Activated B cell treated with CpG ODN at 0.5 μM for 24 hours (primary cell): ENCODE results near the gene CCDC195. TPM values are rescaled to one million over a fixed set of nuclear protein-coding genes. Genes with fewer than 3 reads are reported as not detected.

Source experiments
- ATAC-seq: fragments of 200-7000 bp; cut with Tn5 transposase; one replicate; pipeline ENCODE4 v1.10.0; 2021; ENCODE audit warnings: low read depth, mild to moderate bottlenecking, moderate library complexity
- CTCF ChIA-PET: fragments of 350-600 bp; sonication (Branson Sonifier 250); formaldehyde crosslinking; loops from one replicate; lab custom pipeline; 2021; ENCODE audit warnings: antibody characterized with exemption; lab: Charles Lee
- POLR2A ChIA-PET: fragments of 350-600 bp; sonication (Branson Sonifier 250); formaldehyde crosslinking; loops from one replicate; lab custom pipeline; 2021; ENCODE audit warnings: antibody characterized with exemption; lab: Charles Lee
- DNase-seq: peaks from one replicate; pipeline ENCODE4 v3.0.0; 2022
- H3K27ac Mint-ChIP-seq: one replicate; pipeline ENCODE4 v1.8.0; 2020; ENCODE audit warnings: mixed read lengths
- H3K27me3 Mint-ChIP-seq: one replicate; pipeline ENCODE4 v1.8.0; 2021; ENCODE audit warnings: mixed read lengths
- H3K36me3 Mint-ChIP-seq: one replicate; pipeline ENCODE4 v1.8.0; 2021; ENCODE audit warnings: low read depth, mixed read lengths
- H3K4me1 Mint-ChIP-seq: one replicate; pipeline ENCODE4 v1.8.0; 2021; ENCODE audit warnings: mixed read lengths
- H3K4me3 Mint-ChIP-seq: one replicate; pipeline ENCODE4 v1.8.0; 2020; ENCODE audit warnings: mild to moderate bottlenecking, mixed read lengths
- H3K9me3 Mint-ChIP-seq: one replicate; pipeline ENCODE4 v1.8.0; 2020; ENCODE audit warnings: mixed read lengths
- intact Hi-C: fragments of 100-400 bp; cut with micrococcal nuclease; formaldehyde crosslinking; loops from one replicate; pipeline ENCODE4 v1.15.1; 2024
- total RNA-seq: library from RNA; stranded (reverse); gene quantifications from 2 replicates; pipeline ENCODE4 v1.2.3, GENCODE V29; 2022
- TF ChIP-seq, protein P1 (sequence below): fragments of 200-600 bp; IDR thresholded peaks from one replicate; pipeline ENCODE4 v1.8.0; 2022; ENCODE audit warnings: antibody characterized with exemption, mild to moderate bottlenecking

CCDC195 gene
- total RNA-seq, 1 donor from 2014 or later, result not detected

DNA sequence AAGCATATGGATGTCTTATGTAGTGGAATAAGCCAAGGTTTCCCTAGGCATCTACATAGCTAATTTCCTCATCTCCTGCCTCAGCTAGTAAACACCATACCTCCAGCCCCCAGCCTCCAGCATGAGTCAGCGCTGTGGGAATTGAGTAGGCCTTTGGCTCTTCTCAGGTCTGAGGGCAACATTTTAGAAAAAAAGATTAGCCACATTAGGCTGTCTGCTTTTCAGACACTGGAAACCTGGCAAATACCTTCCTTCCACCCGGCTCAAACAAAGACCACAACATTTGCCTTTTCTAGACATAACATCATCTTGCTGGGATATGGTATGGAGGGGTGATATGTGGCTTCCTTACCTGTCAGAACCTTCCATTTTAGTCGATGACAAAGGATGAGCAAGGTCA lies 6.1 kb upstream of the CCDC195 start:
- H3K27me3 Mint-ChIP-seq, result no peaks in the 10 kb centered on the region
- intact Hi-C loops, result no loop called here
- ChIA-PET CTCF (no interaction called here), POLR2A (no interaction called here)
- TF ChIP-seq, protein P1, sequence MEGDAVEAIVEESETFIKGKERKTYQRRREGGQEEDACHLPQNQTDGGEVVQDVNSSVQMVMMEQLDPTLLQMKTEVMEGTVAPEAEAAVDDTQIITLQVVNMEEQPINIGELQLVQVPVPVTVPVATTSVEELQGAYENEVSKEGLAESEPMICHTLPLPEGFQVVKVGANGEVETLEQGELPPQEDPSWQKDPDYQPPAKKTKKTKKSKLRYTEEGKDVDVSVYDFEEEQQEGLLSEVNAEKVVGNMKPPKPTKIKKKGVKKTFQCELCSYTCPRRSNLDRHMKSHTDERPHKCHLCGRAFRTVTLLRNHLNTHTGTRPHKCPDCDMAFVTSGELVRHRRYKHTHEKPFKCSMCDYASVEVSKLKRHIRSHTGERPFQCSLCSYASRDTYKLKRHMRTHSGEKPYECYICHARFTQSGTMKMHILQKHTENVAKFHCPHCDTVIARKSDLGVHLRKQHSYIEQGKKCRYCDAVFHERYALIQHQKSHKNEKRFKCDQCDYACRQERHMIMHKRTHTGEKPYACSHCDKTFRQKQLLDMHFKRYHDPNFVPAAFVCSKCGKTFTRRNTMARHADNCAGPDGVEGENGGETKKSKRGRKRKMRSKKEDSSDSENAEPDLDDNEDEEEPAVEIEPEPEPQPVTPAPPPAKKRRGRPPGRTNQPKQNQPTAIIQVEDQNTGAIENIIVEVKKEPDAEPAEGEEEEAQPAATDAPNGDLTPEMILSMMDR, result no peak
- H3K4me3 Mint-ChIP-seq, result no peak overlapping the region
- ATAC-seq (no peak), DNase-seq (no peak)
- H3K27ac Mint-ChIP-seq, result no peak overlapping the region
- H3K9me3 Mint-ChIP-seq, result peaks cover 6% of the 10 kb centered on the region
- H3K4me1 Mint-ChIP-seq, result no peaks in the 10 kb centered on the region
- H3K36me3 Mint-ChIP-seq, result no peaks in the 10 kb centered on the region

DNA sequence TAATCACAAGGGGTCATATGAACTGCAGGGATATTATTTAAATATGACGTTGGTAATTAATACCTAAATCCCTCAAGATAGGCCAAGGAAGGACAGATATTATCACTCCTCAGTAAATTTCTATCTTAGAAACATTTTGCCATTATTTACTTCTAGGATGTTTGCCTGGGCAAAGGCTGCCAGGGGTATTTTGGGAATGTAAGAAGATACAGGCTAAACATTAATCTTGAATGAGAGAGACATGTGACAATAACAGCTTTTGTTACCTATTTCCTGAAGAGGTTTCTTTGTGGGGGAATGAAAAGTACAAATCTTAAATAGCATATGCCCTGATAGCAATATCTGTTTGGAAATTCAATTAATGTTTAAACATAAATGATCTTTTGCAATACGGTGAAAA lies 756 bp upstream of the CCDC195 start:
- Mint-ChIP-seq H3K27me3 (no peaks in the 10 kb centered on the region), H3K4me3 (no peak overlapping the region), H3K4me1 (no peaks in the 10 kb centered on the region), H3K27ac (no peak overlapping the region), H3K36me3 (no peaks in the 10 kb centered on the region), H3K9me3 (peaks cover 5% of the 10 kb centered on the region)
- TF ChIP-seq, protein P1, result no peak
- intact Hi-C loops, result no loop called here
- ATAC-seq, result no peak
- CTCF ChIA-PET, result no interaction called here
- no peak for DNase-seq
- POLR2A ChIA-PET, result no interaction called here

- Mint-ChIP-seq H3K27me3 (no peaks in the 10 kb centered on the region), H3K27ac (no peak overlapping the region), H3K9me3 (peaks cover 5% of the 10 kb centered on the region), H3K4me3 (no peak overlapping the region), H3K36me3 (no peaks in the 10 kb centered on the region), H3K4me1 (no peaks in the 10 kb centered on the region)
- ChIA-PET CTCF (no interaction called here), POLR2A (no interaction called here)
- intact Hi-C loops, result no loop called here
- ATAC-seq (no peak), DNase-seq (no peak)
- TF ChIP-seq, protein P1, result no peak
Measured at GRCh38 chr2:224711859-224712665, 4.1 kb downstream of the CCDC195 start.

DNA sequence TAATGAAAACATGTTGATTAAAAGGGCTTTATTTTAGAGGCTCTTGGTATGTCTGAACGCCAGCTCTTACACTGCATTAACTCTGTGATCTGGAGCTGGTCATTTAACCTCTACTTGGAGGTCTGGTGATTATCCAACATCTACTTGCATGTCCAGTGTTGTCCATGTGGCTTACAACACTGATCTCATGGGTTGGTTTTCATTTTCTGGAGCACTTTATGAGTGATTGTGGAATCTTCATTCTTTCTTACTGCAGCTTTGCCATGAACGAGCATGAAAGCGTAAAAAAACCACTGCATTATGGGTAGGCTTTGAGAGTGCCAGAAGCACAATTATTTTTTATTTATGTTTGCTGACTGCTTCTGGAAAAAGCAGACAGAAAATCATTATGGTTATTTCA lies 4.8 kb downstream of the CCDC195 start:
- Mint-ChIP-seq H3K27me3 (no peaks in the 10 kb centered on the region), H3K36me3 (no peaks in the 10 kb centered on the region), H3K4me3 (no peak overlapping the region), H3K27ac (no peak overlapping the region), H3K9me3 (peaks cover 5% of the 10 kb centered on the region), H3K4me1 (no peaks in the 10 kb centered on the region)
- CTCF ChIA-PET, result no interaction called here
- TF ChIP-seq, protein P1, result no peak
- DNase-seq (no peak), ATAC-seq (no peak)
- intact Hi-C loops, result no loop called here
- POLR2A ChIA-PET, result no interaction called here

DNA sequence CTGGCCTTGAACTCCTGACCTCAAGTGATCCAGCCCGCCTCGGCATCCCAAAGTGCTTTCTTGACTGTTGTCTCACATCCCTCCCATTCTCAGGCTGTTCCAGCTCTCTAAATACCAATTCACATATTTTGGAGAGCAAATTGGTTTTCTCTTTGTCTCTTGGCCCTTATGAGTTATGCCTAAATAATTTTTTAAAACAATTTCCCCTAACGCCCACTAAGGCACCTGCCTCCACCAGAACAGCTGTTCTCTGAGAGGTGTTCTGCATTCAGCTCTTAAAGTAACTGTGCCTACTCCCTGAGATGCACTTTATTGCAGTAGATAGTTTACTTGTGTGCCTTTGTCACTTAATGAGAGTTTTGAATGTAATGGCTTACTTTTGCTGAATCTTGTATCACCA lies 6.9 kb downstream of the CCDC195 start:
- TF ChIP-seq, protein P1, result no peak
- H3K4me3 Mint-ChIP-seq, result no peak overlapping the region
- intact Hi-C loops, result no loop called here
- DNase-seq (no peak), ATAC-seq (no peak)
- H3K36me3 Mint-ChIP-seq, result no peaks in the 10 kb centered on the region
- ChIA-PET POLR2A (no interaction called here), CTCF (no interaction called here)
- H3K4me1 Mint-ChIP-seq, result no peaks in the 10 kb centered on the region
- no peaks in the 10 kb centered on the region for H3K27me3 Mint-ChIP-seq
- peaks cover 5% of the 10 kb centered on the region for H3K9me3 Mint-ChIP-seq
- H3K27ac Mint-ChIP-seq, result no peak overlapping the region
